Neural cell (in vitro differentiated cells): ENCODE results near the gene ZNF207.

Experiments
- POLR2AphosphoS5 ChIP-seq: IDR thresholded peaks from 2 replicates; pipeline ENCODE4 v1.6.1; 2012
- SMC3 ChIP-seq: fragments of 450-650 bp; conservative IDR thresholded peaks from 2 replicates; pipeline ENCODE4 v1.6.1; 2014; ENCODE audit warnings: antibody characterized with exemption, mild to moderate bottlenecking, moderate library complexity; ENCODE audit not compliant: poor library complexity
- TF ChIP-seq, protein P1 (sequence below): fragments of 450-650 bp; IDR thresholded peaks from 2 replicates; pipeline ENCODE4 v1.5.1; 2014; ENCODE audit warnings: antibody characterized with exemption, mild to moderate bottlenecking, moderate library complexity; ENCODE audit not compliant: poor library complexity, severe bottlenecking

GRCh38 chr17:32320847-32321246 lies 29.1 kb upstream of the ZNF207 start:
- TF ChIP-seq, protein P1, sequence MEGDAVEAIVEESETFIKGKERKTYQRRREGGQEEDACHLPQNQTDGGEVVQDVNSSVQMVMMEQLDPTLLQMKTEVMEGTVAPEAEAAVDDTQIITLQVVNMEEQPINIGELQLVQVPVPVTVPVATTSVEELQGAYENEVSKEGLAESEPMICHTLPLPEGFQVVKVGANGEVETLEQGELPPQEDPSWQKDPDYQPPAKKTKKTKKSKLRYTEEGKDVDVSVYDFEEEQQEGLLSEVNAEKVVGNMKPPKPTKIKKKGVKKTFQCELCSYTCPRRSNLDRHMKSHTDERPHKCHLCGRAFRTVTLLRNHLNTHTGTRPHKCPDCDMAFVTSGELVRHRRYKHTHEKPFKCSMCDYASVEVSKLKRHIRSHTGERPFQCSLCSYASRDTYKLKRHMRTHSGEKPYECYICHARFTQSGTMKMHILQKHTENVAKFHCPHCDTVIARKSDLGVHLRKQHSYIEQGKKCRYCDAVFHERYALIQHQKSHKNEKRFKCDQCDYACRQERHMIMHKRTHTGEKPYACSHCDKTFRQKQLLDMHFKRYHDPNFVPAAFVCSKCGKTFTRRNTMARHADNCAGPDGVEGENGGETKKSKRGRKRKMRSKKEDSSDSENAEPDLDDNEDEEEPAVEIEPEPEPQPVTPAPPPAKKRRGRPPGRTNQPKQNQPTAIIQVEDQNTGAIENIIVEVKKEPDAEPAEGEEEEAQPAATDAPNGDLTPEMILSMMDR = no peak
- no peak for TF ChIP-seq POLR2AphosphoS5
- no peak for TF ChIP-seq SMC3
